Stimulated activated naive CD4-positive, alpha-beta T cell treated with Interleukin-2 at 50 U/mL for 16 hours (primary cell): ENCODE data around the gene ATP13A1.
"Not testable (repeated sequence)": the region's sequence is repeated elsewhere in the genome, so short reads cannot be mapped to it uniquely, and the experiment has no call there.

Experiments used
- DNase-seq: peaks from one replicate; lab custom pipeline; 2025; lab: John Stamatoyannopoulos, UW

Gene ATP13A1

DNA sequence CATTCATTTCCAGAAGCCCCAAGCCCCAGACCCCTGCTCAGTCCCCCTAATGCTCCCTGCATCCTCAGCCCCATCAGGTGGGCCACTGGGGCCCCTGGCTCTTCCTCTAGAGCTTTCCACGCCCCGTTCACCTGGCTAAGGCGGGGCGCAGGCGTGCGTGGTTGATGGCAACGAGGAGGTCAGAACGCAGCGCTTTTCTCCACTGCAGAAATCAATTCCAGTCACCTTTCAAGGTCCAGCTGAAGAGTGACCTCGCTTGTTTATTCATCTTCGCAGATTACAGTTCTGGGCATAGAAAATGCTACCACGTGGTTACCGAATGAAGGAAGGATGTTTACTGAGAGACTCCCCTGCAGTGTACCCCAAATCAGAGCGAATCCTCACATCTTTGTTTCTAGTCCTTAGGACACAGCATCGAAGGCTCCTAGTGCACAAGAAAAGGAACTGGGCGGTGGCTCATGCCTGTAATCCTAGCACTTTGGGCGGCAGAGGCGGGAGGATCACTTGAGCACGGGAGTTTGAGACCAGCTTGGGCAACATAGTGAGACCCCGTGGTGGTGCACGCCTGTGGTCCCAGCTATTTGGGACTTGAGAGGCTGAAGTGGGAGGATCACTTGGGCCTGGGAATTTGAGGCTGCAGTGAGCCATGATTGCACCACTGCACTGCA, 44.2 kb downstream of the ATP13A1 start:
- DNase-seq = no peak

GRCh38 chr19:19618219-19619051, 45.0 kb downstream of the ATP13A1 start, which contains the start of gene PBX4:
Gene PBX4, minus strand, starts transcription at chr19:19618687. Its CDS starts 58 bp downstream, at chr19:19618629.
- DNase-seq = peak; percentile 98

DNA sequence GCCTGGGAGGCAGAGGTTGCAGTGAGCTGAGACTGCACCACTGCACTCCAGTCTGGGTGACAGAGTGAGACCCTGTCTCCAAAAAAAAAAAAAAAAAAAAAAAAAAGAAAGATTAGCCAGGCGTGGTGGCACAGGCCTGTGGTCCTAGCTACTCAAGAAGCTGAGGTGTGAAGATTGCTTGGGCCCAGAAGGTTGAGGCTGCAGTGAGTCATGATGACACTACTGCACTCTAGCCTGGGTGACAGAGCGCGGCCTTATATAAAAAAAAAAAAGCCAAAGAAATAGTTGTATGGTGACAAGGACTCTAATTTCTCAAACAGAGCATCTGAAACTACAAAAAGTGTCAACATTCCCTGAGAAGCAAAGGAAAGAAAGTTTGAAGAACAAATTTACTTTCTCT, 48.4 kb downstream of the ATP13A1 start:
- peak; percentile 38 for DNase-seq

DNA sequence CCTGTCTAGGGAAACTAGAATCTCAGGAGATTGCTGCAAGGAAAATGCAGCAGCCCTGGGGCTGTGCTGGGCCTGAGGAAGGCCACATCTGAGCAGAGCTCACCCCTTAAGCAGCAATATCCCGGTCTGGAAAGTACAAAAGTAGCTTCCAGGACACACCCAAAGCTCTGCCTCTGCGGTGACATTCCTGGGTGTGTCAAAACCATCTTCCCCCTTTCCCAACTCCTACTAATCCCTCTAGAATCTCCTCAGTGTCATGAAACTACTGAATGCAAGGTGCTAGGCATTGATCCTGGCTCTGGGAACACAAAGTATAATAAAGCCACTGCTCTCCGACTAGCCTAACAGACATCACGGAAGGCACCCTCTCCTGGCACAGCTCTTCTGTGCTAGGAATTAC, 50.0 kb downstream of the ATP13A1 start:
- DNase-seq = no peak

- DNase-seq = no peak
Observed at GRCh38 chr19:19610376-19611202, 52.9 kb downstream of the ATP13A1 start.

DNA sequence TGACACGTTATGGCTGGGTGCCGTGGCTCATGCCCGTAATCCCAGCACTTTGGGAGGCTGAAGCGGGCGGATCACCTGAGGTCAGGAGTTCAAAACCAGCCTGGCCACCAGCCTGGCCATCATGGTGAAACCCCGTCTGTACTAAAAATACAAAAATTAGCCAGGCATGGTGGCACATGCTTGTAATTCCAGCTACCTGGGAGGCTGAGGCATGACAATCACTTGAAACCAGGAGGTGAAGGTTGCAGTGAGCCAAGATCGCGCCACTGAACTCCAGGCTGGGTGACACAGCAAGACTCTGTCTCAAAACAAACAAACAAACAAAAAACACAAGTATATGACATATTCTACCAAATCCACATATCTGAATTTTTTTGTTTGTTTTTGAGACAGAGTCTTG, 56.8 kb downstream of the ATP13A1 start:
- not testable (repeated sequence) for DNase-seq

- peak; percentile 27 for DNase-seq
Observed at GRCh38 chr19:19606021-19606420, 57.5 kb downstream of the ATP13A1 start.

DNA sequence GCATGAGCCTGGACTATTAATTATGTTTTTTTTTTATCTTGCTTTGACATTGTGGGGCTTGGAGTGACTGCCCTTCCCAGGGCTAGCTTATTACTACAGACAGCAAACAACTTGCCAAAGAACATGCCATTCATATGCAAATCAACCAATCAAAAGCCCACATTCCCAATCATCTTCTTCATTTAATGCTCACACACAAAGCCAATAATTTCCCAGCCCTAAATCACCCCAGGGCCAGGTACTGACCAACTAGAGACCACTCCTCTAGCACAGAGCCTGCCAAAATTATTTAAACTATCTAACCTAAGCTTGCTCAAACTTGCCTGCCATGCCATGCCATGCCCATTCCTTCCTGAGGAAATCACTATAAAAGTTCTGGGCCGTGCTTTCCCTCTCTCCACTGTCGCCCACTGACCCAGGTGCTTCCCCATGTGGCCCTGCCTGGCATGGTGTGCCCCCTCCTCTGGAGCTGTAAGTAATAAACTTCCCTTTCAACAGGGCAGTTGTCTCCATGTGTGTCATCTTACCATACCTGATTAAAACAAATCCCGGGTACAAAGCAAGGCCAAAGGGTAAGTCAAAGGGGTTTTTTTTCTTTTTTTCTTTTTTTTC, 60.7 kb downstream of the ATP13A1 start:
- DNase-seq = no peak

GRCh38 chr19:19602136-19602712, 61.3 kb downstream of the ATP13A1 start:
- peak; percentile 7 for DNase-seq

DNA sequence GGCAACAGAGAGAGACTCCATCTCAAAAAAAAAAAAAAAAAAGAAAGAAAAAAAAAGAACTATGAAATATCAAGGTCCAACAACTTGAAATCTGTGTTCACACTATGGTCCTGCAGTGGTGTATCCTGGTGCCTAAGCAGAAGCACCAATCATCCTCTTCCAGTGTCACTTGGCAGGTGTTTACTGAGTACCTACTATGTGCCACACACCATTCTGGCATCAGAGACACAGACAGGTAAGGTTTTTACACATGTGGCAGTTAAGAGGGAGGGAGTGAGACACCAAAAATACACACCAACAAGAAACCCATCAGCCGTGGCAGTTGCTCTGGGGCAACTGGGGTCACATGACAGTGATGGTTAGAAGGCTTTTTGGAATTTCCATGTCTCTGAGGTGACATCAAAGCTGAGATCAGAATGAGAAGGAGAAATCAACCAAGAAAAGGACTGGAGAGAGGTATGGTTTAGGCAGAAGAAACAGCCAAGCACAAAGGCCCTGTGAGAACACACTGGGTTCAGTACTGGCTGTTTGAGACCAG, 62.6 kb downstream of the ATP13A1 start:
- DNase-seq = no peak

DNA sequence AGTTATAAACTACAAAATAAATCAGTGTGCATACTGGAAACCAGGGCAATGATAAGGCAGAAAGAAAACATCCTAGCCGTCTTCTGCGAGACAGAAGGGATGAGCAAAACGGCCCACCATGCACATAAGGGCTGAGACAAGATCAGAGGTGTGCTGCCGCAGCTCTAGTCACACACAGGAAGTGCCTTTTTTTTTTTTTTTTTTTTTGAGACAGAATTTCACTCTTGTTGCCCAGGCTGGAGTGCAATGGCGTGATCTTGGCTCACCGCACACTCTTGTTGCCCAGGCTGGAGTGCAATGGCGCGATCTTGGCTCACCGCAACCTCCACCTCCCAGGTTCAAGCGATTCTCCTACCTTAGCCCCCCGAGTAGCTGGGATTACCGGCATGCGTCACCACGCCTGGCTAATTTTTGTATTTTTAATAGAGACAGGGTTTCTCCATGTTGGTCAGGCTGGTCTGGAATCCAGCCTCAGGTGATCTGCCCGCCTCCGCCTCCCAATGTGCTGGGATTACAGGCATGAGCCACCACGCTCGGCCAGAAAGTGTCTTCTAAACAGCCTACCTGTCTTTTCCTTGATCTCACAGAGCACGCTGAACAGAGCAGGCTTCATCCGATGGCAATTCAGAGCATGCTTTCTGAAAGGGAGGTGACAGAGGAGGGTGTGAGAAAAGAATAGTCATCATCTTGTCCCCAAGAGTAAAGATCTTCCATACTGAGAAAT, 64.6 kb downstream of the ATP13A1 start:
- peak; percentile 59 for DNase-seq

DNA sequence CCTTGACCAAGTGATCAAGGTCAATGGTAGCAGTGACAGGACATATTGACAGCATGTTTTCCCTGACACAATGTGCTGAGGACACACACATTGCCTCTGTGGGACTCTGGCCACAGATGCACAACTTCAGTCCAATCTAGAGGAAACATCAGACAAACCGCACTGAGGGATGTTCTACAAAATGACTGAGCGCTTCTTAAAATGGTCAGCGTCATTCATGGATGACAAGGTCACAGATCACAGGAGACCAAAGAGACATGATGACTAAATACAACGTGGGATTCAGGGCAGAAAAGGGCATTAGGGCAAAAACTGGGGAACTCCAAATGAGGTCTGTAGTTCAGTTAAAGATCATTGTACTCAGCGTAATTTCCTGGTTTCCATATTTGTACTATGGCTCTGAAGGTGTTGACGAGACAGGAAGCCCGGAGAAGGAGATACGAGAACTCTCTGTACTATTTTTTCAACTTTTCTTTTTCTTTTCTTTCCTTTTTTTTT, 65.6 kb downstream of the ATP13A1 start:
- DNase-seq = peak; percentile 46
